Fibroblast of skin of right quadriceps (primary cell): Measurements from ENCODE around the gene RBM46.
"Not testable (repeated sequence)": the region's sequence is repeated elsewhere in the genome, so short reads cannot be mapped to it uniquely, and the experiment has no call there.

Source experiments
- DNase-seq: peaks from one replicate; pipeline ENCODE4 v3.0.0-alpha.2; 2013

RBM46 gene

GRCh38 chr4:154838694-154839093 lies 57.6 kb downstream of the RBM46 start:
- no peak for DNase-seq

- DNase-seq, result no peak
Observed at GRCh38 chr4:154854362-154854761, 73.3 kb downstream of the RBM46 start.

GRCh38 chr4:154858166-154858565 lies 77.1 kb downstream of the RBM46 start:
- no peak for DNase-seq

- no peak for DNase-seq
Observed at GRCh38 chr4:154868414-154869194, 87.5 kb downstream of the RBM46 start.

- no peak for DNase-seq
Observed at GRCh38 chr4:154869301-154869700, 88.2 kb downstream of the RBM46 start.

GRCh38 chr4:154872198-154872597 lies 91.1 kb downstream of the RBM46 start:
- DNase-seq, result no peak

- not testable (repeated sequence) for DNase-seq
Observed at GRCh38 chr4:154874049-154874448, 93.0 kb downstream of the RBM46 start.

- peak; percentile 13 for DNase-seq
Observed at GRCh38 chr4:154877110-154877760, 96.2 kb downstream of the RBM46 start.
